Osteoblast (primary cell): ENCODE measurements around the gene AKT3. TPM values are rescaled to one million over a fixed set of nuclear protein-coding genes. Genes with fewer than 3 reads are reported as not detected.
A peak's percentile ranks its signal among the peaks of the same experiment; 100 is the strongest.

Experiments used
- DNase-seq: peaks from one replicate; pipeline ENCODE4 v3.0.0; 2011; ENCODE audit warnings: low spot score, mixed read lengths; ENCODE audit not compliant: insufficient read length; ENCODE audit errors: missing footprints
- H2AFZ ChIP-seq: 2 replicates; pipeline ENCODE4 v1.6.0; 2011; ENCODE audit warnings: mild to moderate bottlenecking, low read length
- H3K27ac ChIP-seq: 2 replicates; pipeline ENCODE4 v1.5.1; 2011; ENCODE audit warnings: mild to moderate bottlenecking, low read depth, low read length, moderate library complexity
- H3K27me3 ChIP-seq: 2 replicates; pipeline ENCODE4 v1.6.0; 2012; ENCODE audit warnings: mild to moderate bottlenecking, control low read depth, inconsistent platforms, low read length, moderate library complexity; ENCODE audit not compliant: insufficient read depth
- H3K36me3 ChIP-seq: 2 replicates; pipeline ENCODE4 v1.5.1; 2011; ENCODE audit warnings: mild to moderate bottlenecking, low read length, control low read depth, moderate library complexity; ENCODE audit not compliant: insufficient read depth
- H3K4me1 ChIP-seq: 2 replicates; pipeline ENCODE4 v1.5.1; 2011; ENCODE audit warnings: mild to moderate bottlenecking, low read length, control low read depth, moderate library complexity; ENCODE audit not compliant: insufficient read depth
- H3K4me2 ChIP-seq: 2 replicates; pipeline ENCODE4 v1.6.0; 2011; ENCODE audit warnings: mild to moderate bottlenecking, low read length; ENCODE audit not compliant: insufficient read depth
- H3K4me3 ChIP-seq: fragments of 200-600 bp; sonication (generic); 3 replicates; pipeline ENCODE4 v1.5.1; 2012; ENCODE audit warnings: mild to moderate bottlenecking, low read length, inconsistent platforms; ENCODE audit not compliant: insufficient read depth
- H3K79me2 ChIP-seq: 2 replicates; pipeline ENCODE4 v1.6.0; 2012; ENCODE audit warnings: mild to moderate bottlenecking, low read length, control low read depth, inconsistent platforms; ENCODE audit not compliant: insufficient read depth
- H3K9me3 ChIP-seq: 2 replicates; pipeline ENCODE4 v1.5.1; 2011; ENCODE audit warnings: low read depth, low read length, control low read depth
- H4K20me1 ChIP-seq: 2 replicates; pipeline ENCODE4 v1.6.0; 2012; ENCODE audit warnings: mild to moderate bottlenecking, low read length, control low read depth; ENCODE audit not compliant: insufficient read depth
- total RNA-seq: library from RNA; depleted of rRNA; stranded (reverse); fragments of >200 nt; gene quantifications from 2 replicates; pipeline ENCODE4 v1.2.3, GENCODE V29; 2012
- TF ChIP-seq, protein P1 (sequence below): IDR thresholded peaks from 2 replicates; pipeline ENCODE4 v1.5.1; 2011; ENCODE audit warnings: mild to moderate bottlenecking, low read depth, low read length, moderate library complexity; ENCODE audit errors: extremely low read depth

Gene AKT3
- total RNA-seq, 1 donor, result 38.7 TPM

DNA sequence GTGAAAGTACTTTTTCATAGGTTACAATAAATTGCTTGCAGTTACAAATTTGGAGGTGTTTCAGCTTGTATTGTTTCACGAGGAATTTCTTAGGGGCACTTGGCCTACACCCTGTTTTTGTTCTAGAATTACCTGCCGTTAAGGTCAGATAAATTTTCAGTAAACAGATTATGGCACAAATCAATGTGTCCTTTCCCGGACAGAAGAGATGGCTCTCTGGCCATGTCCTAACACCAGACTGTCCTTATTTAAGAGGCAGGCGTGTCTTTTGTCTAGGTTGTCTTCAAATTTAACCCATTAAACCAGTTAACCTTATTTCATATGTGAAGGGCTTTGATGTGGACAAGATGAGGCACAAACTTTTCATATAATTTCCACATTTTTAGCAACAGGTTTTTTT is 350.8 kb downstream of the AKT3 start:
- Histone ChIP-seq H3K36me3 (peaks cover 17% of the 10 kb centered on the region), H3K27me3 (no peaks in the 10 kb centered on the region), H3K4me2 (no peak overlapping the region), H2AFZ (no peak overlapping the region), H3K4me1 (peaks cover 21% of the 10 kb centered on the region), H3K9me3 (no peaks in the 10 kb centered on the region), H3K79me2 (no peaks in the 10 kb centered on the region), H4K20me1 (no peaks in the 10 kb centered on the region), H3K27ac (no peak overlapping the region), H3K4me3 (no peak overlapping the region)
- no peak for DNase-seq
- TF ChIP-seq, protein P1, sequence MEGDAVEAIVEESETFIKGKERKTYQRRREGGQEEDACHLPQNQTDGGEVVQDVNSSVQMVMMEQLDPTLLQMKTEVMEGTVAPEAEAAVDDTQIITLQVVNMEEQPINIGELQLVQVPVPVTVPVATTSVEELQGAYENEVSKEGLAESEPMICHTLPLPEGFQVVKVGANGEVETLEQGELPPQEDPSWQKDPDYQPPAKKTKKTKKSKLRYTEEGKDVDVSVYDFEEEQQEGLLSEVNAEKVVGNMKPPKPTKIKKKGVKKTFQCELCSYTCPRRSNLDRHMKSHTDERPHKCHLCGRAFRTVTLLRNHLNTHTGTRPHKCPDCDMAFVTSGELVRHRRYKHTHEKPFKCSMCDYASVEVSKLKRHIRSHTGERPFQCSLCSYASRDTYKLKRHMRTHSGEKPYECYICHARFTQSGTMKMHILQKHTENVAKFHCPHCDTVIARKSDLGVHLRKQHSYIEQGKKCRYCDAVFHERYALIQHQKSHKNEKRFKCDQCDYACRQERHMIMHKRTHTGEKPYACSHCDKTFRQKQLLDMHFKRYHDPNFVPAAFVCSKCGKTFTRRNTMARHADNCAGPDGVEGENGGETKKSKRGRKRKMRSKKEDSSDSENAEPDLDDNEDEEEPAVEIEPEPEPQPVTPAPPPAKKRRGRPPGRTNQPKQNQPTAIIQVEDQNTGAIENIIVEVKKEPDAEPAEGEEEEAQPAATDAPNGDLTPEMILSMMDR, result no peak

DNA sequence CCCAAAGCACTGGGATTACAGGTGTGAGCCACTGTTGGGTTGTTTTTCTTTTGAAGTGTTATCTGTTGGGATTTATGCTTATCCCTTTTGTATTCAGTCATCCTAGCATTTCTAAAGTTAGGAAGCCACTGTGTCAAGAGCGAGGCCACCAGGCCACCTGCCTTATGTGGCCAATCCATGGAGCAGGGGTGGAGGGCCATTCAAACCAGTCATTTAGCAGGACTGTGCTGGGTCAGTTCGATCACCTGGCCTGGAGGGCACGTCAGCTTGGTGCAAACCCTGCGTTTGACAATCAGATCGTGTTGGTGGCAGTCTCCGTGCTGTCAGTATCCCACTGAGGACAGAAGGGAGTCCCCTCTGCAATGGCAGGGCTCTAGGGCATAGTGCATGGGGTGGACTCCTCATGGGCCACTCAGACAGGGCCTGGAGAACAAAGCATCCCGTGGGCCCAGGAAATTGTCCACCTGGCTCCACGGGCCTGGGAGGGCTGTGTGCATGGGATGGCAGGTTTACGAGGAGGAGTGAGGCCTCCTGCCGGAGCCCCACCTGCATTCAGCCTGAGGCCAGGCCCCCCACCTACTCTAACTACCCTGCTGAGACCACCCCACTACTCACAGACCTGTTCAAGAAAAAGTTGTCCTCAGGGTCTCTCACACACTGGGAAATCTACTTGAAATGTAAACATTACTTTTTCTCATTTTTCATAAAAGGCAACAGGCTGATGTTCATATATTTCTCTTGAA is 351.9 kb downstream of the AKT3 start:
- H2AFZ ChIP-seq, result no peak overlapping the region
- H3K36me3 ChIP-seq, result peaks cover 17% of the 10 kb centered on the region
- peaks cover 28% of the 10 kb centered on the region for H3K4me1 ChIP-seq
- H3K79me2 ChIP-seq, result no peaks in the 10 kb centered on the region
- H3K27me3 ChIP-seq, result no peaks in the 10 kb centered on the region
- no peak overlapping the region for H3K27ac ChIP-seq
- TF ChIP-seq, protein P1, result no peak
- DNase-seq, result no peak
- H3K9me3 ChIP-seq, result no peaks in the 10 kb centered on the region
- H3K4me3 ChIP-seq, result no peak overlapping the region
- H4K20me1 ChIP-seq, result no peaks in the 10 kb centered on the region
- H3K4me2 ChIP-seq, result no peak overlapping the region

DNA sequence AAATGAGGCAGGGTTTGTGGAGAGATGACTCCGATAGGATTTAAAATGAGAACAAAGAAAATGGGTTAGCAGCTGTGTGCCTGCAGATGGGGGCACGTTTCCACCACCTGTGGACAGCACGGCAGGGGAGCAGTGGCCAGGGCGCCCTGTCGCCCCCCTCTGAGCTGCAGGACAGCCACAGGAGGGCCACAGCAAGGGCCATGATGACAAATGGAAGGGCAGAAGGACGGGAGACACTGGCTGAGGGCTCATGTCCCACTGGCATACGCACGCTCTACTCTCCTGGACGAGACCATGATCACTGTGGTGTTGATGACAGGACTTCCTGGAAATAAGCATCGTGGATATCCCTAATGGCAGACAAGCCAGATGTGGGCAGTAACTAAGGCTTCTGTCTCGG is 353.2 kb downstream of the AKT3 start:
- H3K79me2 ChIP-seq, result no peaks in the 10 kb centered on the region
- no peaks in the 10 kb centered on the region for H3K9me3 ChIP-seq
- TF ChIP-seq, protein P1, result no peak
- H4K20me1 ChIP-seq, result no peaks in the 10 kb centered on the region
- H3K36me3 ChIP-seq, result peaks cover 10% of the 10 kb centered on the region
- no peak overlapping the region for H3K27ac ChIP-seq
- H3K4me2 ChIP-seq, result no peak overlapping the region
- H2AFZ ChIP-seq, result no peak overlapping the region
- no peaks in the 10 kb centered on the region for H3K27me3 ChIP-seq
- peaks cover 28% of the 10 kb centered on the region for H3K4me1 ChIP-seq
- DNase-seq, result no peak
- no peak overlapping the region for H3K4me3 ChIP-seq

DNA sequence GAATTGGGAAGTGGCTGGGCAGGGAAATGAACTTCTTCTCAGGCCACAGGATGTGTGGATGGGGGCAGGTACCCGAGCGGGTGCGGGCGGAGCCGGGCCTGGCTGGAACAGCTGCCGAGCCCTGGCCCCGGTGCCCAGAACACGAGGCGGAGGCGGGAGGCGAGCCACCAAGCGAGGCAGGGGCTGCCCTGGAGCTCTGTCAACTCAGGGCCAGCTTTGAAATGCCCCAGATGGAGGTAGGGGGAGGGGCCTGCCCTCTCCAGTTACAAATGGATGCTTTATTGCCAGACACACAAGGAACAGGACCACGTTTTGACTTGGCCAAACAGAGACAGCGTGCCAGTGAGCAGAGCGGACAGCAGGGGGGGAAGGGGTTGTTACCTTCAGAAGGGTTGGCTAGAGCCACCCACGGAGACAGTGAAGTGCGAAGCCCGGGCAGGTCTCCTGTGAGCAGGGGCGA is 353.8 kb downstream of the AKT3 start:
- no peak overlapping the region for H2AFZ ChIP-seq
- no peak overlapping the region for H3K4me2 ChIP-seq
- no peaks in the 10 kb centered on the region for H3K79me2 ChIP-seq
- H3K4me1 ChIP-seq, result peaks cover 29% of the 10 kb centered on the region
- TF ChIP-seq, protein P1, result no peak
- H3K9me3 ChIP-seq, result no peaks in the 10 kb centered on the region
- H3K4me3 ChIP-seq, result no peak overlapping the region
- H4K20me1 ChIP-seq, result no peaks in the 10 kb centered on the region
- no peak for DNase-seq
- H3K27me3 ChIP-seq, result no peaks in the 10 kb centered on the region
- H3K36me3 ChIP-seq, result peaks cover 10% of the 10 kb centered on the region
- H3K27ac ChIP-seq, result peak overlapping the region; percentile 32
